ENCODE results near the gene SALL2.

SALL2 gene

GRCh38 chr14:21536418-21537089, 10.4 kb upstream of the SALL2 start:
- no peak overlapping the region for H3K4me3 ChIP-seq (ENCODE audit: low read depth, low read length)
- DNase-seq (ENCODE audit: low read depth, low spot score) = no peak
- no peak for TF ChIP-seq CTCF (IDR thresholded peaks at IDR 0.05; ENCODE audit: low read depth, low read length)
- in situ Hi-C loops (cut with HindIII; ENCODE audit: low sequenced_read_pairs) = no loop called here

DNA sequence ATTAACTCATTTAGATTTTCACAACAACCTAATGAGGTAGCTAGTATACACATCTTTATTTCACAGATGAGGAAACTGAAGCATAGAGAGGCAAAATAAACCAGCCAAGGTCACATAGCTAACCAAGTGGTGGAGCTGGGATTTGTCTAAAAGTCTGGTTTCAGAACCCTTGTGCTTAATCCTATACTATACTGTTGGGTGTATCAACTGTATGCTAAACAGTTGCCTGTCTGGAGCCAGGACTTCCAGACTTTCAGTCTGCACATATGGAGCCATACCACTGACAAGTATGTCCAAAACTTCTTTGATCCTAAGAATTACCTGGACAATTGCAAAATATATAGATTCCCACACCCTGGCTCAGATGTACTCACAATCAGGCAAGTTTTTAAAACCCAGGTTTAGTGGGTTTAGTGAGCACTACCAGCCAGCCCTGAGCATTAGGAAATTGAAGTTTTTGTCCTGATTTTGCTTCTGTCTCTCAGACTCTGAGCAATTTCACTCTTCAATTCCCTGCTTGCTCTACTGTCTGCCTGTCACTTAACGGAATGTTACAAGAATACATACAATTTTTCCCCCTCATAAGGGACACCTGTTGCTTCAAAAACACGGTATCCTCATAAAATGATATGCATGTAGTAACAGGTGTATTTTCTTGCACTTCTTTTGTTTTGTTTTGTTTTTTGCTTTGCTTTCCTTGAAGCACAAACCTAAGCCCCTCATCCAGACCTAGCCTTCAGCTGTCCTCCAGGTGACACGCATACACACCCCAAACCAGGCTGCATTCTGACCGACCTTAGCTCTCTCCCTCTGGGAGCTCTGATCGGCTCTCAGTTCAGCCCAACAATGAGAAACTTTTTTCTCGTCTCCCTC, 9.6 kb upstream of the SALL2 start:
- no peak for DNase-seq (ENCODE audit: low read depth, low spot score)
- TF ChIP-seq CTCF (IDR thresholded peaks at IDR 0.05; ENCODE audit: low read depth, low read length) = no peak
- in situ Hi-C loops (cut with HindIII; ENCODE audit: low sequenced_read_pairs) = no loop called here
- no peak overlapping the region for H3K4me3 ChIP-seq (ENCODE audit: low read depth, low read length)

GRCh38 chr14:21534576-21534975, 8.4 kb upstream of the SALL2 start:
- in situ Hi-C loops (cut with HindIII; ENCODE audit: low sequenced_read_pairs) = no loop called here
- no peak overlapping the region for H3K4me3 ChIP-seq (ENCODE audit: low read depth, low read length)
- DNase-seq (ENCODE audit: low read depth, low spot score) = no peak
- no peak for TF ChIP-seq CTCF (IDR thresholded peaks at IDR 0.05; ENCODE audit: low read depth, low read length)

GRCh38 chr14:21533294-21533693, 7.1 kb upstream of the SALL2 start:
- no peak for TF ChIP-seq CTCF (IDR thresholded peaks at IDR 0.05; ENCODE audit: low read depth, low read length)
- no peak for DNase-seq (ENCODE audit: low read depth, low spot score)
- in situ Hi-C loops (cut with HindIII; ENCODE audit: low sequenced_read_pairs) = no loop called here
- H3K4me3 ChIP-seq (ENCODE audit: low read depth, low read length) = no peak overlapping the region

DNA sequence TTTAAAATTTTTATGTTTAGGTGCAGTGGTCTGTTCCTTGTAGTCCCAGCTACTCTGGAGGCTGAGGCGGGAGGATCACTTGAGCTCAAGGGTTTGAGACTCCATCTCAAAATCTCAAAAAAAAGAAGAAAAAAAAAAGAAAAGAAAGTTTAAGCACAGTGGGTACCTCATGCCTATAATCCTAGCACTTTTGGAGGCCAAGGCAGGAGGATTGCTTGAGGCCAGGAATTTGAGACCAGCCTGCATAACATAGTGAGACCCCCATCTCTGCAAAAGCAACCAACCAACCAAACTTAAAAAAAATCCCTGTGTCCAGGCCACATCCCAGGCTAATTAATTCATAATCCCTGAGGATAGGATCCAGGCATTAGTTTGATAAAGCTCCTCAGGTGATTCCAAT, 3.4 kb upstream of the SALL2 start:
- DNase-seq (ENCODE audit: low read depth, low spot score) = no peak

More for the DNA sequence above, 3.4 kb upstream of the SALL2 start:
- no peak overlapping the region for H3K4me3 ChIP-seq (ENCODE audit: low read depth, low read length)
- TF ChIP-seq CTCF (IDR thresholded peaks at IDR 0.05; ENCODE audit: low read depth, low read length) = no peak
- in situ Hi-C loops (cut with HindIII; ENCODE audit: low sequenced_read_pairs) = no loop called here
